Neural progenitor cell (in vitro differentiated cells): ENCODE data around the gene FAM110D.

Experiments used
- CTCF ChIP-seq: fragments of 200-600 bp; sonication (generic); IDR thresholded peaks from 2 replicates; pipeline ENCODE4 v1.5.1; 2017; ENCODE audit warnings: antibody characterized with exemption, mild to moderate bottlenecking
- EZH2 ChIP-seq: fragments of 200-600 bp; sonication (generic); IDR thresholded peaks from 2 replicates; pipeline ENCODE4 v1.6.1; 2017; ENCODE audit warnings: antibody characterized with exemption, mild to moderate bottlenecking, moderate library complexity
- EZH2phosphoT487 ChIP-seq: fragments of 200-600 bp; sonication (generic); IDR thresholded peaks from 2 replicates; pipeline ENCODE4 v1.6.1; 2017; ENCODE audit warnings: antibody characterized with exemption

DNA sequence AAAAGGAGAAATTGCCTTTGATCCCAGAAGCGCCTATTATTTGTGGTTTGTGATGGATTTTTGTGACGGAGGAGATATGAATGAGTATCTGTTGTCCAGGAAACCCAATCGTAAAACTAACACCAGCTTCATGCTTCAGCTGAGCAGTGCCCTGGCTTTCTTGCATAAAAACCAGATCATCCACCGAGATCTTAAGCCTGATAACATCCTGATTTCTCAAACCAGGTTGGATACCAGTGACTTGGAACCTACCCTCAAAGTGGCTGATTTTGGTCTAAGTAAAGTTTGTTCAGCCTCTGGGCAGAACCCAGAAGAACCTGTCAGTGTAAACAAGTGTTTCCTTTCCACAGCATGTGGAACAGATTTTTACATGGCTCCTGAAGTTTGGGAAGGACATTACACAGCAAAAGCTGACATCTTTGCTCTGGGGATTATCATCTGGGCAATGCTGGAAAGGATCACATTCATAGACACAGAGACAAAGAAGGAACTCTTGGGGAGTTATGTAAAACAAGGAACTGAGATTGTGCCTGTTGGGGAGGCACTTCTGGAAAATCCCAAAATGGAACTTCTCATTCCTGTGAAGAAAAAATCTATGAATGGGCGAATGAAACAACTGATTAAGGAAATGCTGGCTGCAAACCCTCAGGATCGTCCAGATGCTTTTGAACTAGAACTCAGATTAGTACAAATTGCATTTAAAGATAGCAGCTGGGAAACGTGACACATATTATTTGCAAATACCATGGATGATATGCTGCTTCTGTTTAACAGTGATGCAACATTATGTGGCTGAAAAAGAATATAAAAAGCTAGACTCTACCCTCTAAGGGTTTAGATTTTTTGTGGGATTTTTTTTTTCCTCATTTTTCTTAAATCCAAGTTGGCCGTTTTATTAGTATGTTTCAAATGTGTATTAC, 36.8 kb upstream of the FAM110D start:
- no peak for TF ChIP-seq CTCF
- no peak for TF ChIP-seq EZH2
- no peak for TF ChIP-seq EZH2phosphoT487
